ENCODE data around the gene PRLH. TPM values are rescaled to one million over a fixed set of nuclear protein-coding genes. Genes with fewer than 3 reads are reported as not detected.
A peak's percentile ranks its signal among the peaks of the same experiment; 100 is the strongest.

Gene PRLH
- total and polyA plus RNA-seq, 2 of the 13 experiments (the other 11 are each of a cell fraction or from before 2014, with no cell fraction given): not detected

GRCh38 chr2:237614151-237614720 lies 47.9 kb downstream of the PRLH start (continued):
- TF ChIP-seq ZNF362 (CRISPR knock-in tag; IDR thresholded peaks at IDR 0.05; ENCODE audit: borderline replicate concordance) (0 out of 2 replicates have a peak, but pooled peaks have one; percentile 39), STAG1 (CRISPR knock-in tag; IDR thresholded peaks at IDR 0.05) (peak; percentile 36; the same call in 1 of the 2 replicates), ZNF878 (CRISPR knock-in tag; IDR thresholded peaks at IDR 0.05) (peak; percentile 87; the same call in 1 of the 2 replicates), REL (CRISPR knock-in tag; conservative IDR thresholded peaks at IDR 0.05) (no peak), ZNF512B (CRISPR knock-in tag; IDR thresholded peaks at IDR 0.05; ENCODE audit: borderline replicate concordance) (0 out of 2 replicates have a peak, but pooled peaks have one; percentile 59), SNAPC4 (CRISPR knock-in tag; IDR thresholded peaks at IDR 0.05) (0 out of 2 replicates have a peak, but pooled peaks have one; percentile 20), NAIF1 (CRISPR knock-in tag; IDR thresholded peaks at IDR 0.05; ENCODE audit: borderline replicate concordance) (no peak), ZNF225 (CRISPR knock-in tag; IDR thresholded peaks at IDR 0.05) (0 out of 2 replicates have a peak, but pooled peaks have one; percentile 23), BCL6 (CRISPR knock-in tag; IDR thresholded peaks at IDR 0.05) (peak; percentile 100), ZNF740 (CRISPR knock-in tag; IDR thresholded peaks at IDR 0.05) (no peak), MTF2 (CRISPR knock-in tag; IDR thresholded peaks at IDR 0.05; ENCODE audit: borderline replicate concordance) (no peak), CEBPZ (IDR thresholded peaks at IDR 0.05; ENCODE audit: low read length) (no peak), DMAP1 (CRISPR knock-in tag; IDR thresholded peaks at IDR 0.05) (peak; percentile 86), RXRB (CRISPR knock-in tag; IDR thresholded peaks at IDR 0.05; ENCODE audit: borderline replicate concordance) (peak; percentile 99), NFKB2 (CRISPR knock-in tag; IDR thresholded peaks at IDR 0.05; ENCODE audit: borderline replicate concordance) (no peak; the same call in 1 of the 2 replicates), ZNF891 (CRISPR knock-in tag; IDR thresholded peaks at IDR 0.05) (no peak)
